Naive thymus-derived CD4-positive, alpha-beta T cell (primary cell): Measurements from ENCODE around the gene HAO1. TPM values are rescaled to one million over a fixed set of nuclear protein-coding genes. Genes with fewer than 3 reads are reported as not detected.
"Not testable (repeated sequence)": the region's sequence is repeated elsewhere in the genome, so short reads cannot be mapped to it uniquely, and the experiment has no call there.

ENCODE experiments used
- ATAC-seq: fragments of 150-1000 bp; cut with Tn5 transposase; 2 replicates; pipeline ENCODE4 v1.10.0; 2021; ENCODE audit warnings: mild to moderate bottlenecking, moderate library complexity
- CTCF ChIA-PET: fragments of 350-600 bp; sonication (Branson Sonifier 250); formaldehyde crosslinking; loops from one replicate; lab custom pipeline; 2021; ENCODE audit warnings: antibody characterized with exemption; lab: Charles Lee
- POLR2A ChIA-PET: fragments of 350-600 bp; sonication (Branson Sonifier 250); formaldehyde crosslinking; loops from one replicate; lab custom pipeline; 2021; ENCODE audit warnings: antibody characterized with exemption, inconsistent platforms; lab: Charles Lee
- DNase-seq, 9 donors: peaks; one replicate each; pipeline versions ENCODE4 v3.0.0 to v3.0.0-alpha.2; 2020 to 2022; ENCODE audit warnings: mixed read lengths in 1 of 9
- H3K27ac ChIP-seq: one replicate; pipeline ENCODE4 v1.7.0; 2013; ENCODE audit warnings: mild to moderate bottlenecking, low read depth, low read length, moderate library complexity
- H3K27me3 ChIP-seq, 2 donors: one replicate each; pipeline ENCODE4 v1.7.0; 2013; ENCODE audit warnings: low read length in 2 of 2, mild to moderate bottlenecking in 2 of 2, moderate library complexity in 2 of 2; ENCODE audit not compliant: control insufficient read depth in 2 of 2, insufficient read depth in 2 of 2
- H3K36me3 ChIP-seq, 3 experiments: 1 replicate in 2 of 3; 2 replicates in 1 of 3; pipeline ENCODE4 v1.7.0; 2013; ENCODE audit warnings: low read length in 3 of 3, mild to moderate bottlenecking in 3 of 3, moderate library complexity in 1 of 3; ENCODE audit not compliant: insufficient read depth in 3 of 3, control insufficient read depth in 2 of 3
- H3K4me1 ChIP-seq, 2 donors: one replicate each; pipeline ENCODE4 v1.7.0; 2013; ENCODE audit warnings: low read length in 2 of 2, mild to moderate bottlenecking in 2 of 2, moderate library complexity in 1 of 2; ENCODE audit not compliant: control insufficient read depth in 2 of 2, insufficient read depth in 2 of 2
- H3K4me3 ChIP-seq: 2 replicates; pipeline ENCODE4 v1.7.0; 2013; ENCODE audit warnings: mild to moderate bottlenecking, low read length
- H3K9me3 ChIP-seq, 3 experiments: 1 replicate in 2 of 3; 2 replicates in 1 of 3; pipeline ENCODE4 v1.7.0; 2013; ENCODE audit warnings: low read length in 3 of 3; ENCODE audit not compliant: control insufficient read depth in 2 of 3
- H3K27ac Mint-ChIP-seq, 9 donors: one replicate each; pipeline ENCODE4 v1.8.0; 2020 to 2022; ENCODE audit warnings: mixed read lengths in 9 of 9, mild to moderate bottlenecking in 8 of 9, moderate library complexity in 5 of 9, inconsistent platforms in 2 of 9
- H3K27me3 Mint-ChIP-seq, 5 donors: one replicate each; pipeline ENCODE4 v1.8.0; 2021 to 2022; ENCODE audit warnings: mixed read lengths in 5 of 5, mild to moderate bottlenecking in 1 of 5
- H3K36me3 Mint-ChIP-seq, 5 donors: one replicate each; pipeline ENCODE4 v1.8.0; 2020 to 2022; ENCODE audit warnings: mixed read lengths in 5 of 5, mild to moderate bottlenecking in 3 of 5, inconsistent platforms in 1 of 5
- H3K4me1 Mint-ChIP-seq, 7 donors: one replicate each; pipeline ENCODE4 v1.8.0; 2020 to 2022; ENCODE audit warnings: mixed read lengths in 7 of 7, mild to moderate bottlenecking in 3 of 7, inconsistent platforms in 1 of 7
- H3K4me3 Mint-ChIP-seq, 10 donors: one replicate each; pipeline ENCODE4 v1.8.0; 2020 to 2022; ENCODE audit warnings: mild to moderate bottlenecking in 10 of 10, mixed read lengths in 10 of 10, moderate library complexity in 6 of 10, inconsistent platforms in 2 of 10
- H3K9me3 Mint-ChIP-seq, 11 donors: one replicate each; pipeline ENCODE4 v1.8.0; 2020 to 2022; ENCODE audit warnings: mixed read lengths in 11 of 11, mild to moderate bottlenecking in 4 of 11, inconsistent platforms in 1 of 11, moderate library complexity in 1 of 11
- intact Hi-C, 2 donors: fragments of 100-400 bp; cut with micrococcal nuclease; formaldehyde crosslinking; loops; one replicate each; pipeline ENCODE4 v1.15.1; 2023
- polyA plus RNA-seq, 2 donors: library from polyadenylated mRNA; unstranded; fragments of 300-500 nt; fragmentation: Illumina TruSeq; gene quantifications; one replicate each; pipeline ENCODE4 v1.2.3, GENCODE V29; 2021
- total RNA-seq, 6 experiments: library from RNA in 5 of 6; stranded (reverse) in 5 of 6; gene quantifications; 1 replicate in 5 of 6; 2 replicates in 1 of 6; pipeline ENCODE4 v1.2.3 and lab custom pipeline; 2021 to 2026

Gene HAO1
- total and polyA plus RNA-seq, 7 experiments from 2014 or later: not detected

DNA sequence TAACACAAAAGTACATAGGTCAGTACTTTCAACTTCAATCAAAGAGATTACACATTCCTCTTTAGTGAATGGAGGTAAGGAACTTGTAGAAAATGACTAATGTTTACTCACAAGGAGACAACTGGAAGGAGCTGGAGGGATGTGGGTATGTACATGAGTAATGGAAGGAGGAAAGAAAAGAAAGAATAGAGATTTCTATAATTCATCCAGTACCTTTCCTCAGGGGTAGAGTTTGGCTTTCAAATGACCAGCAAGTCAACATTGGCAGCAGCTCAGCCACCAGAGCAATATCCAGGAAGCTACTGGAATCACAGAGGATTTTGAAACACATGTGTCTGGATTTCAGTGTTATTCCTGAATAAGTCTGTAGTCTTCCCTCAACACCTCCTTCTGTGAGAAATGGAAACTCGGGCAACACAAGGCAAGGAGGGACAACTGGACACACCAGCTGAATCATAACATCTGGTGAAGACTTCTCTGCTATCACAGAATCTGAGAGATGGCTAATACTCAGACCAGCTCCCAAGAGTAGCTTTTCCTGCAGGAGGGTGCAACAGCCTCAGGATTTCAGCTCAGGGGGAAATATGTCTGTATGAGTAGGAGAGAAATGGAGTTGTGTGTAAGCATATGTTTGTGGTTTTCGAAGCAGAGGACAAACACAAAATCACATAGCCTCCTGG, 98.8 kb downstream of the HAO1 start:
- H3K4me1 Mint-ChIP-seq: no peaks in the 10 kb centered on the region

DNA sequence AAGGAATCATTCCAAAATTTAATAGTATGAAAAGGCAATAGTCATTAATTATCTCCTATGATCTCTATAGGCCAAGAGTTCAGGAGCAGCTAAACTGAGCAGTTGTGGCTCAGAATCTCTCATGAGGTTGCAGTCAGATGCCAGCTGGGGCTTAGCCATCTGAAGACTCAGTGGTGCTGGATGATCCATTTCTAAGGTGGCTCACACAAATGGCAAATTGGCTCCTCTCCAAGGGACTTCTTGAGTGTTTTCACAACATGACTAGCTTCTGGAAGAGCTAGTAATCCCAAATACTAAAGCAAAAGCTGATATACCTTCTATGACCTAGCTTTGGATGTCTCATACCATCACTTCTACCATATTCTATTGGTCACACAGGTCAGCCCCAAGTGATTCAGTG, 104.2 kb downstream of the HAO1 start:
- CTCF ChIA-PET: no interaction called here
- H3K27me3 Mint-ChIP-seq: peaks cover 0 to 6% (median 5%) of the 10 kb centered on the region in 5 donors

More for the DNA sequence above, 98.8 kb downstream of the HAO1 start:
- intact Hi-C loops: no loop called here
- Histone ChIP-seq H3K9me3 (no peaks in the 10 kb centered on the region), H3K4me3 (no peak overlapping the region), H3K27me3 (no peaks in the 10 kb centered on the region), H3K4me1 (no peaks in the 10 kb centered on the region), H3K36me3 (no peaks in the 10 kb centered on the region), H3K27ac (no peak overlapping the region)
- ChIA-PET CTCF (no interaction called here), POLR2A (no interaction called here)
- no peaks in the 10 kb centered on the region for H3K36me3 Mint-ChIP-seq
- H3K4me3 Mint-ChIP-seq: no peak overlapping the region
- DNase-seq: no peak
- H3K9me3 Mint-ChIP-seq: peaks cover 0 to 7% (median 0%) of the 10 kb centered on the region in 11 donors
- H3K27ac Mint-ChIP-seq: no peak overlapping the region
- no peak for ATAC-seq
- peaks cover 0 to 15% (median 8%) of the 10 kb centered on the region in 5 donors for H3K27me3 Mint-ChIP-seq

DNA sequence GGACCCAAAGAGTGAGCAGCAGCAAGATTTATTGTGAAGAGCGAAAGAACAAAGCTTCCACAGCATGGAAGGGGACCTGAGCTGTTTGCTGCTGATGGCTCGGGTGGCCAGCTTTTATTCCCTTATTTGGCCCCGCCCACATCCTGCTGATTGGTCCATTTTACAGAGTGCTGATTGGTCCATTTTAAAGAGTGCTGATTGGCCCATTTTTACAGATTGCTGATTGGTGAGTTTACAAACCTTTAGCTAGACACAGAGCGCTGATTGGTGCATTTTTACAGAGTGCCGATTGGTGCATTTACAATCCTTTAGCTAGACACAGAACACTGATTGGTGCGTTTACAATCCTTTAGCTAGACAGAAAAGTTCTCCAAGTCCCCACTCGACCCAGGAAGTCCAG, 105.8 kb downstream of the HAO1 start:
- H3K4me3 Mint-ChIP-seq, H3K27ac ChIP-seq, H3K36me3 ChIP-seq, DNase-seq, POLR2A ChIA-PET, H3K4me3 ChIP-seq, H3K27me3 Mint-ChIP-seq, H3K27me3 ChIP-seq, CTCF ChIA-PET, H3K4me1 Mint-ChIP-seq, intact Hi-C loops, H3K27ac Mint-ChIP-seq, ATAC-seq, H3K4me1 ChIP-seq, H3K36me3 Mint-ChIP-seq, H3K9me3 ChIP-seq: not testable (repeated sequence)
- peaks cover 0 to 12% (median 0%) of the 10 kb centered on the region in 11 donors for H3K9me3 Mint-ChIP-seq

More for the DNA sequence above, 104.2 kb downstream of the HAO1 start:
- Mint-ChIP-seq H3K36me3 (no peaks in the 10 kb centered on the region), H3K4me1 (no peaks in the 10 kb centered on the region), H3K4me3 (no peak overlapping the region), H3K9me3 (peaks cover 0 to 16% (median 0%) of the 10 kb centered on the region in 11 donors), H3K27ac (no peak overlapping the region)
- H3K27ac ChIP-seq: no peak overlapping the region
- no peak for DNase-seq
- intact Hi-C loops: no loop called here
- H3K4me3 ChIP-seq: no peak overlapping the region
- H3K4me1 ChIP-seq: no peaks in the 10 kb centered on the region
- no peaks in the 10 kb centered on the region for H3K9me3 ChIP-seq
- H3K36me3 ChIP-seq: no peaks in the 10 kb centered on the region
- POLR2A ChIA-PET: no interaction called here
- H3K27me3 ChIP-seq: no peaks in the 10 kb centered on the region
- ATAC-seq: no peak

Other genes starting within 250 kb of the HAO1 start
- 10 to 100 TPM; 32.1 to 45.5 (median 39.7) TPM for gene TMX4, start 79.3 kb upstream of the HAO1 start, total RNA-seq
- 10 to 100 TPM; 32.4 to 34.7 TPM for gene TMX4, start 79.3 kb upstream of the HAO1 start, polyA plus RNA-seq
- 10 to 100 TPM in 1 of 5 experiments, 1 to 10 TPM in 3, under 1 TPM in 1; 0.56 to 17.6 (median 2.3) TPM for gene PLCB1, start 191.8 kb upstream of the HAO1 start, total RNA-seq
- 1 to 10 TPM; 1.7 to 2.3 TPM for gene PLCB1, start 191.8 kb upstream of the HAO1 start, polyA plus RNA-seq